OCI-LY1 (cell line): ENCODE results near the gene NPSR1.

Source experiments
- H2AFZ ChIP-seq: fragments of 200-600 bp; sonication (generic), shearing (Covaris generic); 2 replicates; pipeline ENCODE4 v1.6.0; 2014; ENCODE audit warnings: antibody characterized with exemption, mild to moderate bottlenecking, low read length
- H3F3A ChIP-seq: fragments of 200-600 bp; sonication (generic), shearing (Covaris generic); 2 replicates; pipeline ENCODE4 v1.6.0; 2014; ENCODE audit warnings: mild to moderate bottlenecking, antibody characterized with exemption, low read length, moderate library complexity; ENCODE audit not compliant: insufficient read depth
- H3K27ac ChIP-seq: fragments of 200-600 bp; sonication (generic); 2 replicates; pipeline ENCODE4 v1.5.1; 2014; ENCODE audit warnings: low read length, mixed run types, mild to moderate bottlenecking, low read depth; ENCODE audit not compliant: poor library complexity, severe bottlenecking
- H3K27me3 ChIP-seq: fragments of 200-600 bp; sonication (generic); 2 replicates; pipeline ENCODE4 v1.6.0; 2014; ENCODE audit warnings: antibody characterized with exemption, mild to moderate bottlenecking, low read length, moderate library complexity; ENCODE audit not compliant: insufficient read depth
- H3K36me3 ChIP-seq: fragments of 200-600 bp; sonication (generic); 2 replicates; pipeline ENCODE4 v1.6.1; 2014; ENCODE audit warnings: mild to moderate bottlenecking, antibody characterized with exemption, low read length, moderate library complexity, mixed read lengths; ENCODE audit not compliant: insufficient read depth
- H3K4me1 ChIP-seq: fragments of 200-600 bp; sonication (generic); 2 replicates; pipeline ENCODE4 v1.5.1; 2014; ENCODE audit warnings: mild to moderate bottlenecking, low read length, moderate library complexity; ENCODE audit not compliant: insufficient read depth, severe bottlenecking
- H3K4me2 ChIP-seq: fragments of 200-600 bp; sonication (generic), shearing (Covaris generic); 2 replicates; pipeline ENCODE4 v1.6.1; 2014; ENCODE audit warnings: low read length
- H3K4me3 ChIP-seq: fragments of 200-600 bp; sonication (generic); 2 replicates; pipeline ENCODE4 v1.5.1; 2014; ENCODE audit warnings: low read length, low read depth, mild to moderate bottlenecking, mixed read lengths; ENCODE audit not compliant: poor library complexity, severe bottlenecking
- H3K79me2 ChIP-seq: fragments of 200-600 bp; shearing (Covaris generic); 2 replicates; pipeline ENCODE4 v1.6.1; 2016; ENCODE audit warnings: mixed run types, low read length, mixed read lengths; ENCODE audit not compliant: insufficient read depth
- H3K9ac ChIP-seq: fragments of 200-600 bp; sonication (generic), shearing (Covaris generic); 2 replicates; pipeline ENCODE4 v1.6.1; 2014; ENCODE audit warnings: mild to moderate bottlenecking, low read length, mixed read lengths
- H3K9me2 ChIP-seq: fragments of 200-600 bp; sonication (generic), shearing (Covaris generic); 2 replicates; pipeline ENCODE4 v1.6.1; 2014; ENCODE audit warnings: low read depth, mild to moderate bottlenecking, low read length, mixed read lengths
- H3K9me3 ChIP-seq: fragments of 200-600 bp; shearing (Covaris generic); 2 replicates; pipeline ENCODE4 v1.6.1; 2014; ENCODE audit warnings: low read length, mixed read lengths
- H4K20me1 ChIP-seq: fragments of 200-600 bp; sonication (generic), shearing (Covaris generic); 2 replicates; pipeline ENCODE4 v1.6.0; 2016; ENCODE audit warnings: mild to moderate bottlenecking, low read length; ENCODE audit not compliant: insufficient read depth
- CTCF ChIP-seq: fragments of 200-600 bp; sonication (generic), shearing (Covaris generic); IDR thresholded peaks from 2 replicates; pipeline ENCODE4 v1.5.1; 2017; ENCODE audit warnings: mild to moderate bottlenecking, antibody characterized with exemption, low read length, moderate library complexity, mixed read lengths
- EZH2 ChIP-seq: fragments of 200-600 bp; sonication (generic), shearing (Covaris generic); IDR thresholded peaks from 2 replicates; pipeline ENCODE4 v1.8.0; 2017; ENCODE audit warnings: borderline replicate concordance, mixed run types, mild to moderate bottlenecking, antibody characterized with exemption, low read length, moderate library complexity, mixed read lengths

The NPSR1 gene

GRCh38 chr7:34886856-34887255, 228.8 kb downstream of the NPSR1 start:
- Histone ChIP-seq H3K9me2 (no peaks in the 10 kb centered on the region), H3K9ac (no peak overlapping the region), H3K36me3 (no peaks in the 10 kb centered on the region), H3F3A (no peaks in the 10 kb centered on the region), H4K20me1 (no peaks in the 10 kb centered on the region), H3K79me2 (no peaks in the 10 kb centered on the region), H3K4me3 (no peak overlapping the region), H3K27me3 (0 out of 2 replicates have a peak, but pooled peaks cover 3% of the 10 kb centered on the region), H3K4me1 (no peaks in the 10 kb centered on the region), H3K27ac (no peak overlapping the region), H3K9me3 (0 out of 2 replicates have a peak, but pooled peaks cover 2% of the 10 kb centered on the region), H3K4me2 (no peak overlapping the region), H2AFZ (no peak overlapping the region)
- no peak for TF ChIP-seq CTCF
- TF ChIP-seq EZH2: no peak

GRCh38 chr7:34889951-34890350, 231.9 kb downstream of the NPSR1 start:
- 0 out of 2 replicates have a peak, but pooled peaks cover 3% of the 10 kb centered on the region for H3K27me3 ChIP-seq
- TF ChIP-seq CTCF (no peak), EZH2 (no peak)
- H2AFZ ChIP-seq: no peak overlapping the region
- H3K4me2 ChIP-seq: no peak overlapping the region
- no peak overlapping the region for H3K27ac ChIP-seq
- H3K36me3 ChIP-seq: no peaks in the 10 kb centered on the region
- H3K9ac ChIP-seq: no peak overlapping the region
- no peaks in the 10 kb centered on the region for H3K9me2 ChIP-seq
- H3K4me3 ChIP-seq: no peak overlapping the region
- no peaks in the 10 kb centered on the region for H3K79me2 ChIP-seq
- H3K4me1 ChIP-seq: no peaks in the 10 kb centered on the region
- H3K9me3 ChIP-seq: 0 out of 2 replicates have a peak, but pooled peaks cover under 1% of the 10 kb centered on the region
- H4K20me1 ChIP-seq: no peaks in the 10 kb centered on the region
- no peaks in the 10 kb centered on the region for H3F3A ChIP-seq

GRCh38 chr7:34895202-34895601, 237.2 kb downstream of the NPSR1 start:
- Histone ChIP-seq H3K9me2 (no peaks in the 10 kb centered on the region), H3K36me3 (no peaks in the 10 kb centered on the region), H3F3A (no peaks in the 10 kb centered on the region), H3K9me3 (0 out of 2 replicates have a peak, but pooled peaks cover 3% of the 10 kb centered on the region), H3K27ac (no peak overlapping the region), H2AFZ (no peak overlapping the region), H4K20me1 (no peaks in the 10 kb centered on the region), H3K9ac (no peak overlapping the region), H3K4me3 (no peak overlapping the region), H3K27me3 (0 out of 2 replicates have a peak, but pooled peaks cover 3% of the 10 kb centered on the region), H3K79me2 (no peaks in the 10 kb centered on the region), H3K4me1 (no peaks in the 10 kb centered on the region), H3K4me2 (no peak overlapping the region)
- TF ChIP-seq EZH2 (no peak), CTCF (no peak)
